Liver (tissue), 9 donors: ENCODE measurements around the gene ADCY7. TPM values are rescaled to one million over a fixed set of nuclear protein-coding genes. Genes with fewer than 3 reads are reported as not detected.

Source experiments
- DNase-seq: peaks from one replicate; pipeline ENCODE4 v3.0.0-alpha.2; 2017; ENCODE audit warnings: low spot score
- H3K27ac ChIP-seq, 2 donors: one replicate each; pipeline ENCODE4 v1.7.0; 2013; ENCODE audit warnings: inconsistent platforms in 2 of 2, low read length in 2 of 2, control low read depth in 1 of 2, low read depth in 1 of 2, mild to moderate bottlenecking in 1 of 2
- H3K27me3 ChIP-seq, 4 donors: one replicate each; pipeline versions ENCODE4 v1.6.1 to v1.7.0; 2013; ENCODE audit warnings: low read length in 3 of 4, inconsistent platforms in 1 of 4, mild to moderate bottlenecking in 1 of 4, moderate library complexity in 1 of 4; ENCODE audit not compliant: control insufficient read depth in 4 of 4, insufficient read depth in 4 of 4
- H3K36me3 ChIP-seq, 4 donors: one replicate each; pipeline versions ENCODE4 v1.6.1 to v1.7.0; 2013; ENCODE audit warnings: low read length in 3 of 4, mild to moderate bottlenecking in 3 of 4, low read depth in 1 of 4, moderate library complexity in 1 of 4; ENCODE audit not compliant: control insufficient read depth in 4 of 4, insufficient read depth in 3 of 4
- H3K4me1 ChIP-seq, 4 donors: one replicate each; pipeline versions ENCODE4 v1.6.1 to v1.7.0; 2013; ENCODE audit warnings: low read length in 3 of 4, mild to moderate bottlenecking in 3 of 4, moderate library complexity in 1 of 4; ENCODE audit not compliant: control insufficient read depth in 4 of 4, insufficient read depth in 4 of 4
- H3K4me3 ChIP-seq, 3 donors: one replicate each; pipeline versions ENCODE4 v1.6.1 to v1.7.0; 2013; ENCODE audit warnings: low read length in 3 of 3, control low read depth in 1 of 3, low read depth in 1 of 3, mild to moderate bottlenecking in 1 of 3
- H3K9ac ChIP-seq, 2 donors: one replicate each; pipeline ENCODE4 v1.7.0; 2013; ENCODE audit warnings: low read length in 2 of 2, mild to moderate bottlenecking in 2 of 2, moderate library complexity in 2 of 2, control low read depth in 1 of 2, low read depth in 1 of 2
- H3K9me3 ChIP-seq, 4 donors: one replicate each; pipeline versions ENCODE4 v1.6.1 to v1.7.0; 2013; ENCODE audit warnings: low read length in 3 of 4; ENCODE audit not compliant: control insufficient read depth in 4 of 4
- EGR1 ChIP-seq, 2 donors: IDR thresholded peaks; 2 replicates each; pipeline ENCODE4 v1.6.1; 2016 to 2018; ENCODE audit warnings: antibody characterized with exemption in 2 of 2, low read depth in 2 of 2
- FOXA1 ChIP-seq: IDR thresholded peaks from 2 replicates; pipeline ENCODE4 v1.6.1; 2016; ENCODE audit warnings: antibody characterized with exemption
- FOXA2 ChIP-seq: IDR thresholded peaks from 2 replicates; pipeline ENCODE4 v1.6.1; 2016; ENCODE audit warnings: antibody characterized with exemption
- HNF4A ChIP-seq, 2 donors: conservative IDR thresholded peaks; 2 replicates each; pipeline ENCODE4 v1.6.1; 2016; ENCODE audit warnings: antibody characterized with exemption in 2 of 2, mild to moderate bottlenecking in 2 of 2
- JUND ChIP-seq, 2 donors: IDR thresholded peaks; 2 replicates each; pipeline ENCODE4 v1.6.1; 2016; ENCODE audit warnings: antibody characterized with exemption in 2 of 2
- MAX ChIP-seq: IDR thresholded peaks from 2 replicates; pipeline ENCODE4 v1.6.1; 2016; ENCODE audit warnings: antibody characterized with exemption
- RAD21 ChIP-seq, 2 donors: IDR thresholded peaks; 2 replicates each; pipeline ENCODE4 v1.6.1; 2016; ENCODE audit warnings: antibody characterized with exemption in 2 of 2, mild to moderate bottlenecking in 2 of 2
- RXRA ChIP-seq, 2 donors: IDR thresholded peaks; 2 replicates each; pipeline ENCODE4 v1.6.1; 2017 to 2018; ENCODE audit warnings: antibody characterized with exemption in 2 of 2, mild to moderate bottlenecking in 1 of 2
- TAF1 ChIP-seq: conservative IDR thresholded peaks from 2 replicates; pipeline ENCODE4 v1.6.1; 2016; ENCODE audit warnings: antibody characterized with exemption, mild to moderate bottlenecking
- YY1 ChIP-seq: IDR thresholded peaks from 2 replicates; pipeline ENCODE4 v1.6.1; 2016; ENCODE audit warnings: antibody characterized with exemption, mild to moderate bottlenecking
- WGBS: extraction: QIAGEN DNeasy Blood & Tissue Kit; methylation state at CpG from one replicate; pipeline ENCODE4 v1.1.7; 2013; 5-methylcytosine and 5-hydroxymethylcytosine counted together
- polyA plus RNA-seq, 2 donors: library from polyadenylated mRNA; stranded (reverse) in 1 of 2; unstranded in 1 of 2; fragments of 200-250 nt in 1 of 2; fragments of >200 nt in 1 of 2; fragmentation: Nextera tagmentation in 1 of 2; extraction: Ambion mirVana in 1 of 2; gene quantifications; one replicate each; pipeline versions ENCODE4 v1.2.1 to v1.2.3, GENCODE V29; 2013 to 2015
- total RNA-seq, 2 donors: library from RNA; depleted of rRNA; stranded (reverse); fragments of >200 nt; gene quantifications; one replicate each; pipeline ENCODE4 v1.2.3, GENCODE V29; 2014
- TF ChIP-seq, protein P1 (sequence below): IDR thresholded peaks from 2 replicates; pipeline ENCODE4 v1.6.1; 2016; ENCODE audit warnings: antibody characterized with exemption, mild to moderate bottlenecking
- TF ChIP-seq, protein P2 (sequence below): IDR thresholded peaks from 2 replicates; pipeline ENCODE4 v1.6.1; 2016; ENCODE audit warnings: antibody characterized with exemption
- donor health status: healthy.
- donor health status: healthy.
- donor health status: healthy.
- donor health status: healthy.
- donor health status: healthy.

The ADCY7 gene
- total and polyA plus RNA-seq, 4 donors = 1.8 to 43.9 (median 7.4) TPM

- no peak for TF ChIP-seq MAX
Measured at GRCh38 chr16:50326835-50327465, 60.6 kb downstream of the ADCY7 start (continued).

DNA sequence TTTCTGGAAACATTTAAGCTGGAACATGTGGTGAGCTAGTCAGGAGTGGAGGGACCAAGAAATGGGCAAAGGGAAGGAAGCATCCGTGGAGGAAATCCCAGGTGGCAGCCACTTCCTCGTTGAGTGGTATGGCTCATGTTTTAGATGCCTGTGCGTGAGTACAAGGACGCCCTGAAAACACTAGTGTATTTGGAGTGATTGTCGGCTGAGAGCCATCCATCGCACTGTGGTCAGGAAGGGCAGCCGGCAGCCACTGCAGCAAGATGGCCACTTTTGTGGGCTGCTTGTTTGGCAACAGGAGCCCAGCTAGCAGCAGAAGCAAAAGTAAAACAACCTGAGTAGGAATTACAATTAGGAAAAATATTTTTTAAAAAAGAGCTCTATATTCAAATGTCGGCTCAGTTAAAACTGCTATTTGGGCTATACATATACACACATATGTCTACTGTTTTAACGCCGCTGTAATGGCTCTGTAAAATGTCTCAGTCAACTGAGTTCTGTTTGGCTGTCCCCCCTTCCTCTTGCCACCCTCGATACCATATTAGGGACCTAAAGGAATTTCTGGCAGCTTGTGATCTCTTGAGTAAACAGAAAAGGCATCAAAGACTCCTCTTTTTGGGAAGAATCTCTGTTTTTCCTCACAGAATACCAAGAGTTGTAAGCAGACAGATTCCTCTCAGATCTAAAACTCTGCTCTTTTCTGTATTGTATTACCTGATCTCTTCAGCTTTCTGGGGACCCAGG, 63.3 kb downstream of the ADCY7 start:
- TF ChIP-seq YY1 (no peak), FOXA1 (no peak), MAX (no peak), JUND (IDR thresholded peaks at IDR 0.05) (no peak), TAF1 (no peak), FOXA2 (no peak), RAD21 (IDR thresholded peaks at IDR 0.05) (no peak), RXRA (IDR thresholded peaks at IDR 0.05) (no peak), EGR1 (IDR thresholded peaks at IDR 0.05; ENCODE audit: low read depth in 2 of 2) (no peak)
- TF ChIP-seq, protein P1, sequence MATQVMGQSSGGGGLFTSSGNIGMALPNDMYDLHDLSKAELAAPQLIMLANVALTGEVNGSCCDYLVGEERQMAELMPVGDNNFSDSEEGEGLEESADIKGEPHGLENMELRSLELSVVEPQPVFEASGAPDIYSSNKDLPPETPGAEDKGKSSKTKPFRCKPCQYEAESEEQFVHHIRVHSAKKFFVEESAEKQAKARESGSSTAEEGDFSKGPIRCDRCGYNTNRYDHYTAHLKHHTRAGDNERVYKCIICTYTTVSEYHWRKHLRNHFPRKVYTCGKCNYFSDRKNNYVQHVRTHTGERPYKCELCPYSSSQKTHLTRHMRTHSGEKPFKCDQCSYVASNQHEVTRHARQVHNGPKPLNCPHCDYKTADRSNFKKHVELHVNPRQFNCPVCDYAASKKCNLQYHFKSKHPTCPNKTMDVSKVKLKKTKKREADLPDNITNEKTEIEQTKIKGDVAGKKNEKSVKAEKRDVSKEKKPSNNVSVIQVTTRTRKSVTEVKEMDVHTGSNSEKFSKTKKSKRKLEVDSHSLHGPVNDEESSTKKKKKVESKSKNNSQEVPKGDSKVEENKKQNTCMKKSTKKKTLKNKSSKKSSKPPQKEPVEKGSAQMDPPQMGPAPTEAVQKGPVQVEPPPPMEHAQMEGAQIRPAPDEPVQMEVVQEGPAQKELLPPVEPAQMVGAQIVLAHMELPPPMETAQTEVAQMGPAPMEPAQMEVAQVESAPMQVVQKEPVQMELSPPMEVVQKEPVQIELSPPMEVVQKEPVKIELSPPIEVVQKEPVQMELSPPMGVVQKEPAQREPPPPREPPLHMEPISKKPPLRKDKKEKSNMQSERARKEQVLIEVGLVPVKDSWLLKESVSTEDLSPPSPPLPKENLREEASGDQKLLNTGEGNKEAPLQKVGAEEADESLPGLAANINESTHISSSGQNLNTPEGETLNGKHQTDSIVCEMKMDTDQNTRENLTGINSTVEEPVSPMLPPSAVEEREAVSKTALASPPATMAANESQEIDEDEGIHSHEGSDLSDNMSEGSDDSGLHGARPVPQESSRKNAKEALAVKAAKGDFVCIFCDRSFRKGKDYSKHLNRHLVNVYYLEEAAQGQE = no peak
- DNase-seq = no peak
- Histone ChIP-seq H3K4me3 (no peak overlapping the region), H3K36me3 (peaks cover 4 to 31% (median 20%) of the 10 kb centered on the region in 4 donors), H3K27me3 (no peaks in the 10 kb centered on the region), H3K9ac (no peak overlapping the region), H3K9me3 (no peaks in the 10 kb centered on the region), H3K4me1 (no peaks in the 10 kb centered on the region), H3K27ac (no peak overlapping the region)
- WGBS = 78% methylated on average over 11 of the region's 11 CpGs

GRCh38 chr16:50331570-50331969, 65.2 kb downstream of the ADCY7 start:
- Histone ChIP-seq H3K9ac (no peak overlapping the region), H3K36me3 (peaks cover 1 to 28% (median 17%) of the 10 kb centered on the region in 4 donors), H3K4me1 (no peaks in the 10 kb centered on the region), H3K27me3 (no peaks in the 10 kb centered on the region), H3K9me3 (no peaks in the 10 kb centered on the region), H3K27ac (no peak overlapping the region), H3K4me3 (no peak overlapping the region)
- 82% methylated on average over 5 of the region's 5 CpGs for whole genome bisulfite sequencing
- no peak for DNase-seq
- TF ChIP-seq EGR1 (IDR thresholded peaks at IDR 0.05; ENCODE audit: low read depth in 2 of 2) (no peak), RAD21 (IDR thresholded peaks at IDR 0.05) (no peak), YY1 (no peak), FOXA1 (no peak), JUND (IDR thresholded peaks at IDR 0.05) (no peak), HNF4A (conservative IDR thresholded peaks at IDR 0.05) (no peak)
- TF ChIP-seq, protein P2, sequence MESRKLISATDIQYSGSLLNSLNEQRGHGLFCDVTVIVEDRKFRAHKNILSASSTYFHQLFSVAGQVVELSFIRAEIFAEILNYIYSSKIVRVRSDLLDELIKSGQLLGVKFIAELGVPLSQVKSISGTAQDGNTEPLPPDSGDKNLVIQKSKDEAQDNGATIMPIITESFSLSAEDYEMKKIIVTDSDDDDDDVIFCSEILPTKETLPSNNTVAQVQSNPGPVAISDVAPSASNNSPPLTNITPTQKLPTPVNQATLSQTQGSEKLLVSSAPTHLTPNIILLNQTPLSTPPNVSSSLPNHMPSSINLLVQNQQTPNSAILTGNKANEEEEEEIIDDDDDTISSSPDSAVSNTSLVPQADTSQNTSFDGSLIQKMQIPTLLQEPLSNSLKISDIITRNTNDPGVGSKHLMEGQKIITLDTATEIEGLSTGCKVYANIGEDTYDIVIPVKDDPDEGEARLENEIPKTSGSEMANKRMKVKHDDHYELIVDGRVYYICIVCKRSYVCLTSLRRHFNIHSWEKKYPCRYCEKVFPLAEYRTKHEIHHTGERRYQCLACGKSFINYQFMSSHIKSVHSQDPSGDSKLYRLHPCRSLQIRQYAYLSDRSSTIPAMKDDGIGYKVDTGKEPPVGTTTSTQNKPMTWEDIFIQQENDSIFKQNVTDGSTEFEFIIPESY = no peak
- TF ChIP-seq, protein P1 = no peak
